IMR-90 (cell line): ENCODE results near the gene NFKB1. TPM values are rescaled to one million over a fixed set of nuclear protein-coding genes. Genes with fewer than 3 reads are reported as not detected.

Source experiments
- ATAC-seq: fragments of 200-7000 bp; cut with Tn5 transposase; 2 replicates; pipeline ENCODE4 v1.9.1; 2020; ENCODE audit warnings: low read depth, mild to moderate bottlenecking, moderate library complexity
- BruUV-seq: library from RNA; stranded (reverse); fragments of 400-500 nt; replicated peaks from 2 replicates; lab custom pipeline; 2021; lab: Mats Ljungman, UMichigan
- CTCF ChIA-PET: fragments of 300-600 bp; formaldehyde crosslinking; extraction: SDS; loops from one replicate; lab custom pipeline; 2021; ENCODE audit warnings: antibody characterized with exemption; lab: Yijun Ruan, JAX
- POLR2A ChIA-PET: fragments of 300-600 bp; sonication (Branson Sonifier 250); formaldehyde crosslinking; loops from one replicate; lab custom pipeline; 2022; ENCODE audit warnings: antibody characterized with exemption; ENCODE audit not compliant: unreplicated experiment; lab: Charles Lee
- DNase-seq: peaks from one replicate; pipeline ENCODE4 v3.0.0; 2013
- H2AFZ ChIP-seq: replicated peaks from 2 replicates; pipeline ENCODE3; 2013; ENCODE audit warnings: low read length, mild to moderate bottlenecking; ENCODE audit not compliant: poor library complexity
- H2AK5ac ChIP-seq: 2 replicates; pipeline ENCODE4 v1.6.1; 2013; ENCODE audit warnings: low read depth, low read length, inconsistent platforms
- H2AK9ac ChIP-seq: replicated peaks from 2 replicates; pipeline ENCODE3; 2013; ENCODE audit warnings: mild to moderate bottlenecking, low read depth, low read length, moderate library complexity; ENCODE audit not compliant: poor library complexity
- H2BK120ac ChIP-seq: 2 replicates; pipeline ENCODE4 v1.6.1; 2013; ENCODE audit warnings: low read depth, low read length, inconsistent platforms
- H2BK15ac ChIP-seq: 3 replicates; pipeline ENCODE4 v1.6.1; 2013; ENCODE audit warnings: low read depth, low read length, inconsistent platforms
- H2BK20ac ChIP-seq: 2 replicates; pipeline ENCODE4 v1.6.1; 2013; ENCODE audit warnings: low read depth, mild to moderate bottlenecking, inconsistent platforms, low read length, moderate library complexity
- H2BK5ac ChIP-seq: 2 replicates; pipeline ENCODE4 v1.6.1; 2013; ENCODE audit warnings: mild to moderate bottlenecking, low read depth, low read length, inconsistent platforms; ENCODE audit not compliant: poor library complexity, severe bottlenecking
- H3K14ac ChIP-seq: replicated peaks from 2 replicates; pipeline ENCODE4 v1.6.1; 2013; ENCODE audit warnings: low read depth, low read length, inconsistent platforms
- H3K18ac ChIP-seq: 2 replicates; pipeline ENCODE4 v1.6.1; 2013; ENCODE audit warnings: low read depth, low read length, control low read depth
- H3K23ac ChIP-seq: 2 replicates; pipeline ENCODE4 v1.6.1; 2013; ENCODE audit warnings: low read depth, low read length, inconsistent platforms
- H3K27ac ChIP-seq: 2 replicates; pipeline ENCODE4 v1.5.1; 2013; ENCODE audit warnings: mild to moderate bottlenecking, control low read depth, low read length; ENCODE audit not compliant: insufficient read depth
- H3K27me3 ChIP-seq: 2 replicates; pipeline ENCODE4 v1.6.1; 2013; ENCODE audit warnings: low read length; ENCODE audit not compliant: control insufficient read depth, insufficient read depth
- H3K36me3 ChIP-seq: 2 replicates; pipeline ENCODE4 v1.6.1; 2013; ENCODE audit warnings: low read length, mixed read lengths; ENCODE audit not compliant: control insufficient read depth, insufficient read depth
- H3K4ac ChIP-seq: 2 replicates; pipeline ENCODE4 v1.6.1; 2013; ENCODE audit warnings: low read depth, low read length, inconsistent platforms
- H3K4me1 ChIP-seq: 2 replicates; pipeline ENCODE4 v1.6.1; 2013; ENCODE audit warnings: low read length, mixed read lengths; ENCODE audit not compliant: control insufficient read depth, insufficient read depth
- H3K4me2 ChIP-seq: 2 replicates; pipeline ENCODE4 v1.6.1; 2013; ENCODE audit warnings: low read depth, mild to moderate bottlenecking, control low read depth, low read length, moderate library complexity
- H3K4me3 ChIP-seq: 2 replicates; pipeline ENCODE4 v1.5.1; 2013; ENCODE audit warnings: low read depth, mild to moderate bottlenecking, control low read depth, low read length, moderate library complexity; ENCODE audit not compliant: insufficient read depth
- H3K56ac ChIP-seq: 2 replicates; pipeline ENCODE4 v1.6.1; 2013; ENCODE audit warnings: low read length, inconsistent platforms; ENCODE audit not compliant: insufficient read depth; ENCODE audit errors: extremely low read depth
- H3K79me1 ChIP-seq, 2 experiments: 2 replicates each; pipeline ENCODE4 v1.6.1; 2013; ENCODE audit warnings: low read length in 2 of 2, inconsistent platforms in 1 of 2, low read depth in 1 of 2
- H3K9ac ChIP-seq: 2 replicates; pipeline ENCODE4 v1.6.1; 2013; ENCODE audit warnings: low read depth, low read length, control low read depth
- H3K9me1 ChIP-seq: 2 replicates; pipeline ENCODE4 v1.6.1; 2013; ENCODE audit warnings: low read length, inconsistent platforms; ENCODE audit not compliant: insufficient read depth
- H3K9me3 ChIP-seq: 2 replicates; pipeline ENCODE4 v1.6.1; 2013; ENCODE audit warnings: low read length; ENCODE audit not compliant: control insufficient read depth, insufficient read depth
- H4K20me1 ChIP-seq: 2 replicates; pipeline ENCODE4 v1.6.1; 2013; ENCODE audit warnings: low read length, inconsistent platforms; ENCODE audit not compliant: insufficient read depth
- H4K5ac ChIP-seq: 2 replicates; pipeline ENCODE4 v1.6.1; 2013; ENCODE audit warnings: mild to moderate bottlenecking, low read depth, low read length, control low read depth
- H4K8ac ChIP-seq, 2 experiments: 2 replicates each; pipeline ENCODE4 v1.6.1; 2013; ENCODE audit warnings: low read depth in 2 of 2, low read length in 2 of 2, control low read depth in 1 of 2, inconsistent platforms in 1 of 2
- H4K91ac ChIP-seq: 2 replicates; pipeline ENCODE4 v1.6.1; 2013; ENCODE audit warnings: low read depth, low read length, inconsistent platforms; ENCODE audit not compliant: insufficient read depth
- BHLHE40 ChIP-seq: fragments of 150-350 bp; IDR thresholded peaks from 2 replicates; pipeline ENCODE4 v1.6.1; 2016; ENCODE audit warnings: mild to moderate bottlenecking, low read depth, low read length
- CEBPB ChIP-seq: IDR thresholded peaks from 2 replicates; pipeline ENCODE4 v1.6.1; 2012; ENCODE audit warnings: low read depth, low read length, improper control_type of control experiment
- CHD1 ChIP-seq: IDR thresholded peaks from 2 replicates; pipeline ENCODE4 v1.6.1; 2012; ENCODE audit warnings: low read depth, low read length, improper control_type of control experiment
- CTCF ChIP-seq: conservative IDR thresholded peaks from 2 replicates; pipeline ENCODE4 v1.5.1; 2012; ENCODE audit warnings: mild to moderate bottlenecking, low read depth, low read length, improper control_type of control experiment
- ELK1 ChIP-seq: fragments of 150-350 bp; IDR thresholded peaks from 2 replicates; pipeline ENCODE4 v1.6.1; 2016; ENCODE audit warnings: low read depth, mild to moderate bottlenecking, low read length, moderate library complexity, borderline replicate concordance
- FOS ChIP-seq: fragments of 150-350 bp; IDR thresholded peaks from 2 replicates; pipeline ENCODE4 v1.6.1; 2016; ENCODE audit warnings: low read depth, low read length
- MAFK ChIP-seq: IDR thresholded peaks from 2 replicates; pipeline ENCODE4 v1.6.1; 2012; ENCODE audit warnings: low read depth, low read length, improper control_type of control experiment
- MAZ ChIP-seq: IDR thresholded peaks from 2 replicates; pipeline ENCODE4 v1.6.1; 2012; ENCODE audit warnings: low read depth, mild to moderate bottlenecking, low read length, improper control_type of control experiment, moderate library complexity, borderline replicate concordance
- MXI1 ChIP-seq: IDR thresholded peaks from 2 replicates; pipeline ENCODE4 v1.6.1; 2012; ENCODE audit warnings: low read depth, mild to moderate bottlenecking, low read length, moderate library complexity, borderline replicate concordance
- NFE2L2 ChIP-seq: fragments of 150-350 bp; IDR thresholded peaks from 2 replicates; pipeline ENCODE4 v1.6.1; 2016; ENCODE audit warnings: low read depth, mild to moderate bottlenecking, low read length
- POLR2A ChIP-seq: IDR thresholded peaks from 2 replicates; pipeline ENCODE4 v1.6.1; 2012; ENCODE audit warnings: mild to moderate bottlenecking, low read depth, low read length
- RAD21 ChIP-seq: IDR thresholded peaks from 2 replicates; pipeline ENCODE4 v1.6.1; 2012; ENCODE audit warnings: low read length, improper control_type of control experiment
- RCOR1 ChIP-seq: IDR thresholded peaks from 2 replicates; pipeline ENCODE4 v1.6.1; 2012; ENCODE audit warnings: mild to moderate bottlenecking, low read length, improper control_type of control experiment; ENCODE audit not compliant: insufficient replicate concordance
- RFX5 ChIP-seq: IDR thresholded peaks from 2 replicates; pipeline ENCODE4 v1.8.0; 2012; ENCODE audit warnings: low read depth, mild to moderate bottlenecking, low read length, moderate library complexity
- SMC3 ChIP-seq: fragments of 150-350 bp; IDR thresholded peaks from 2 replicates; pipeline ENCODE4 v1.6.1; 2016; ENCODE audit warnings: low read depth, mild to moderate bottlenecking, antibody characterized with exemption, low read length, moderate library complexity
- USF2 ChIP-seq: fragments of 150-350 bp; IDR thresholded peaks from 2 replicates; pipeline ENCODE4 v1.6.1; 2017; ENCODE audit warnings: mild to moderate bottlenecking, antibody characterized with exemption, low read length, low read depth
- WGBS, 2 experiments: methylation state at CpG; one replicate each; pipeline versions ENCODE4 v1.1.5 to v1.1.7; 2013; ENCODE audit warnings: missing lambda C conversion rate in 2 of 2; ENCODE audit not compliant: insufficient read length in 1 of 2; ENCODE audit errors: extremely low coverage in 2 of 2; 5-methylcytosine and 5-hydroxymethylcytosine counted together
- dilution Hi-C: fragments of 300-500 bp; cut with HindIII; formaldehyde crosslinking; loops from one replicate; pipeline ENCODE4 v1.14.3; 2018; ENCODE audit warnings: low sequenced_read_pairs; ENCODE audit not compliant: unreplicated experiment
- in situ Hi-C: fragments of 300-500 bp; cut with MboI; formaldehyde crosslinking; loops from 3 replicates; pipeline ENCODE4 v1.14.3; 2019; ENCODE audit warnings: low sequenced_read_pairs, inconsistent platforms, mixed read lengths
- intact Hi-C: fragments of 100-400 bp; cut with micrococcal nuclease; formaldehyde crosslinking; loops from 2 replicates; pipeline ENCODE4 v1.10.0; 2022
- polyA plus RNA-seq, 3 experiments: library from polyadenylated mRNA; depleted of rRNA; stranded (reverse); fragments of >200 nt; gene quantifications; 2 replicates each; pipeline ENCODE4 v1.2.3, GENCODE V29; 2012; ENCODE audit warnings: low replicate concordance in 1 of 3
- total RNA-seq: library from RNA; depleted of rRNA; stranded (reverse); fragments of >200 nt; gene quantifications from 2 replicates; pipeline ENCODE4 v1.2.3, GENCODE V29; 2012

Gene NFKB1
- total and polyA plus RNA-seq, 2 of the 4 experiments (the other 2 are of a cell fraction): 19.8 to 24.6 TPM

GRCh38 chr4:102494603-102495002, 6.6 kb upstream of the NFKB1 start:
- Histone ChIP-seq H2AFZ (no peak overlapping the region), H3K9me1 (0 out of 2 replicates have a peak, but pooled peaks cover 3% of the 10 kb centered on the region)
- BruUV-seq: no TSS peak

More at GRCh38 chr4:102494603-102495002, 6.6 kb upstream of the NFKB1 start:
- H2AK9ac ChIP-seq: no peak overlapping the region
- no peaks in the 10 kb centered on the region for H3K9me3 ChIP-seq
- no peak overlapping the region for H3K27ac ChIP-seq
- no peak overlapping the region for H3K18ac ChIP-seq
- no CpG with 5 or more reads among the region's 1 CpG for WGBS, 2 experiments
- no peak overlapping the region for H2AK5ac ChIP-seq
- H3K79me1 ChIP-seq: no peaks in the 10 kb centered on the region; a peak in 1 of 4 replicates
- H3K4me3 ChIP-seq: no peak overlapping the region
- POLR2A ChIA-PET: no interaction called here
- H3K14ac ChIP-seq: no peak overlapping the region
- no peak overlapping the region for H4K8ac ChIP-seq
- H3K56ac ChIP-seq: no peak overlapping the region
- in situ Hi-C loops (no loop called here), intact Hi-C loops (no loop called here), dilution Hi-C loops (no loop called here)
- CTCF ChIA-PET: no interaction called here
- H3K4ac ChIP-seq: no peak overlapping the region
- H3K4me2 ChIP-seq: no peak overlapping the region
- H2BK5ac ChIP-seq: no peak overlapping the region
- H3K27me3 ChIP-seq: no peaks in the 10 kb centered on the region
- no peak overlapping the region for H4K91ac ChIP-seq
- ATAC-seq (no peak), DNase-seq (no peak)
- H3K9ac ChIP-seq: no peak overlapping the region
- H3K36me3 ChIP-seq: no peaks in the 10 kb centered on the region
- H2BK15ac ChIP-seq: no peak overlapping the region
- no peak overlapping the region for H2BK20ac ChIP-seq
- no peak overlapping the region for H2BK120ac ChIP-seq
- H3K4me1 ChIP-seq: no peaks in the 10 kb centered on the region
- no peak overlapping the region for H3K23ac ChIP-seq
- no peak overlapping the region for H4K5ac ChIP-seq
- H4K20me1 ChIP-seq: no peaks in the 10 kb centered on the region
- TF ChIP-seq RAD21 (no peak), MAZ (no peak), FOS (no peak), CEBPB (no peak), POLR2A (no peak), BHLHE40 (no peak), ELK1 (no peak), MAFK (no peak), CTCF (no peak), CHD1 (no peak), MXI1 (no peak), RFX5 (no peak), USF2 (no peak), NFE2L2 (no peak), RCOR1 (no peak), SMC3 (no peak)
